Measurements from ENCODE around the gene MEIS1. TPM values are rescaled to one million over a fixed set of nuclear protein-coding genes. Genes with fewer than 3 reads are reported as not detected.
A peak's percentile ranks its signal among the peaks of the same experiment; 100 is the strongest.

MEIS1 gene
- total RNA-seq, 1 experiment from 2014 or later: 0.66 TPM

DNA sequence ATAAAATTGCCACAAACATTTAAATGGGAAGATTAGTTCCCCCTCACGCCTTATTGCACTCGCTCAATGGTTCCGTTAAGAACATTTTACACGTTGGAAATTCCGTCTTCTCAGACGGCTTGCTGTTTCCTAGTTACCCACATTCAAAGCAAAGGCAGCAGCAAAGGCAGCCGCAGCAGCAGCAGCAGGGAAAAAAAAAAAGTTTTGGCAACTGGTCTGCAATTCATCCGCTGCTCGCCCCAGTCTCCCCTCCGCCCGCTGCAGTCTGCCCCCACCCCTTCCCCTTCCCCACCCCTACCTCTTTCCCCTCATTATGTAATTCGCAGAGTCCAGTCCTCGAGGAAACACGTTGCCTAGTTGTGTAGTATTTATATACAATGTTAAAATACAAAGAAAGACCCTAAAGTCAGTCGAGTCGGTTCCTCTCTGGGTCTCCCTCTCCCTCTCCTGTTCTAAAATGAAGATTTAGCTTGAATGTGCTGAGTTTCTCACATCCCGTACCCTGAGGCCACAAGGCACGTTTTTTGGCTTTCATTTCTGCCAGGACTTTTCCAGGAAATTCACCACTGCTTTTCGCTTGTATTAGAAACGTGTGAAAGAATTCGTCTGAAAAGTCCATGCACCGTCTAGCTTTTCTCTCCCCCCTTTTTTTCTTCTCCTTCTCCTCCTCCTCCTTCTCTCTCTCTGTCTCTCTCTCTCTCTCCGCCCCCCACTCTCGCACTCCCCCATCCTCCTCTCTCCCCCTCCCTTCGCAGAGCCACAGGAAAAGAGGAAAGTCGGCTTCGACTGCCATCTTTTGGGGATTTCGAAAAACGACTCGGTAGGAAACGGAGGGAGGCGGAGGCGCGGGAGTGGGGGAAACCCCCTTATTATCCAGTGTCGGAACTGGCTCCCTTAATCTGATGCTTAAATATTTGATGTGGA is 140.0 kb downstream of the MEIS1 start:
- Histone ChIP-seq H3K27ac (ENCODE audit: insufficient read length, low read depth, low read length) (no peak overlapping the region), H3K56ac (ENCODE audit: insufficient read length, low read depth, low read length) (no peak overlapping the region), H4K91ac (ENCODE audit: insufficient read length, low read depth, low read length) (no peak overlapping the region), H3K14ac (ENCODE audit: insufficient read depth, low read length) (no peak overlapping the region), H2BK20ac (ENCODE audit: low read depth, low read length, poor library complexity, severe bottlenecking) (no peak overlapping the region), H3K9me3 (ENCODE audit: control insufficient read depth, low read depth, low read length) (no peaks in the 10 kb centered on the region), H3K79me1 (ENCODE audit: insufficient read depth, low read depth, low read length, poor library complexity, severe bottlenecking) (no peaks in the 10 kb centered on the region), H2BK15ac (ENCODE audit: low read depth, low read length) (no peak overlapping the region), H4K5ac (ENCODE audit: insufficient read length, low read depth, low read length) (no peak overlapping the region), H3K18ac (ENCODE audit: insufficient read length, low read depth, low read length) (no peak overlapping the region), H2BK12ac (ENCODE audit: insufficient read length, low read depth, low read length) (no peak overlapping the region), H3K9ac (ENCODE audit: extremely low read depth, insufficient read length, low read length) (no peak overlapping the region), H3K4ac (ENCODE audit: low read depth, low read length) (no peak overlapping the region), H2BK120ac (ENCODE audit: low read depth, low read length, poor library complexity, severe bottlenecking) (no peak overlapping the region), H3K4me2 (ENCODE audit: insufficient read depth, insufficient read length, low read length) (peak overlapping the region; percentile 74), H3K79me2 (ENCODE audit: insufficient read depth, low read length) (no peaks in the 10 kb centered on the region), H2AFZ (ENCODE audit: low read length) (no peak overlapping the region), H2BK5ac (ENCODE audit: insufficient read length, low read length) (no peak overlapping the region), H3K27me3 (ENCODE audit: insufficient read depth, low read length) (peaks cover 38% of the 10 kb centered on the region), H3K4me1 (ENCODE audit: insufficient read depth, low read length) (peaks cover 6% of the 10 kb centered on the region; the same call in 1 of the 2 replicates), H3K23ac (ENCODE audit: insufficient read length, low read depth, low read length) (no peak overlapping the region), H3T11ph (ENCODE audit: low read length) (no peak overlapping the region), H2AK5ac (ENCODE audit: insufficient read length, low read length) (no peak overlapping the region), H4K8ac (replicated peaks; ENCODE audit: insufficient read length, low read depth, low read length) (no peak overlapping the region), H3K23me2 (ENCODE audit: insufficient read length, low read depth, low read length, poor library complexity, severe bottlenecking) (peaks cover 31% of the 10 kb centered on the region), H4K20me1 (ENCODE audit: control insufficient read depth, insufficient read depth, insufficient read length) (no peaks in the 10 kb centered on the region)
- H3K4me3 Mint-ChIP-seq: peak overlapping the region; percentile 64 to 83
- peak; percentile 68 for TF ChIP-seq CTCF (conservative IDR thresholded peaks at IDR 0.05)
- H3K27ac Mint-ChIP-seq: no peak overlapping the region
- H3K36me3 Mint-ChIP-seq (ENCODE audit: insufficient read depth in 1 of 3, low read depth in 3 of 3): no peaks in the 10 kb centered on the region
- peaks cover 20% of the 10 kb centered on the region for H3K27me3 Mint-ChIP-seq (ENCODE audit: low read depth)
- no CpG with 5 or more reads among the region's 35 CpGs for WGBS (ENCODE audit: extremely low coverage, insufficient read length, low lambda C conversion rate)
- DNase-seq: peak; percentile 79
- peaks cover 38 to 44% of the 10 kb centered on the region in 2 experiments for H3K4me1 Mint-ChIP-seq
- H3K9me3 Mint-ChIP-seq: peaks cover 0 to 6% of the 10 kb centered on the region in 2 experiments; a peak in 1 of 5 replicates

Measured in H9 (cell line).